ENCODE measurements around the gene EIF4EBP3. TPM values are rescaled to one million over a fixed set of nuclear protein-coding genes. Genes with fewer than 3 reads are reported as not detected.

Gene EIF4EBP3
- total RNA-seq, 1 experiment from 2014 or later = 18.8 TPM

DNA sequence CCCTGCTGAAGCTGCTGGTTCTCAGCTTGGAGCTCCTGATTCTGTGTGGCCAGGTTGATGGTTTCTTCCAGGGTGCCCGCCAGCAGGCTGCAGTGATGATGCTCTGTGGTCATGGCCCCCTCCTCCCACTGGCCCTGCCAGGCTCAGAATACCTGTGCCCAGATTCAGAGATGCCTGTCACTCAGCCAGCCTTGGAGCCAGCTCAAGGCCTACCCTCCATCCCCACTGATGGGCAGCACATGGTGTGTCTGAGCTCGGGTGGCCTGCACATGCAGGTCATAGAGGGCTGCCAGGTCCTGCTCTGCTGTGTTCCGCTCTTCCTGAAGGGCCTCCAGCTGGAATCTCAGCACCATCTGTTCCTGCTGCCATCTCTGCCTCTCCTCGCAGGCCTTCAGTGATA, 22.6 kb downstream of the EIF4EBP3 start:
- peak overlapping the region; percentile 33 for H3K27ac Mint-ChIP-seq (ENCODE audit: unreplicated experiment)
- intact Hi-C loops (cut with micrococcal nuclease; ENCODE audit: unreplicated experiment) = loop anchor here (10.0 kb wide), 1 partner anchor 155 kb away; no protein-coding TSS in a partner anchor
- H3K4me3 Mint-ChIP-seq (ENCODE audit: low read depth, unreplicated experiment) = no peak overlapping the region
- no peaks in the 10 kb centered on the region for H3K27me3 Mint-ChIP-seq (ENCODE audit: unreplicated experiment)
- CTCF ChIA-PET = no interaction called here
- H3K9me3 Mint-ChIP-seq (ENCODE audit: low read depth, unreplicated experiment) = no peaks in the 10 kb centered on the region
- peaks cover 16% of the 10 kb centered on the region for H3K36me3 Mint-ChIP-seq (ENCODE audit: insufficient read depth, unreplicated experiment)
- H3K4me1 Mint-ChIP-seq (ENCODE audit: low read depth, unreplicated experiment) = peaks cover 27% of the 10 kb centered on the region
- TF ChIP-seq, protein P1, sequence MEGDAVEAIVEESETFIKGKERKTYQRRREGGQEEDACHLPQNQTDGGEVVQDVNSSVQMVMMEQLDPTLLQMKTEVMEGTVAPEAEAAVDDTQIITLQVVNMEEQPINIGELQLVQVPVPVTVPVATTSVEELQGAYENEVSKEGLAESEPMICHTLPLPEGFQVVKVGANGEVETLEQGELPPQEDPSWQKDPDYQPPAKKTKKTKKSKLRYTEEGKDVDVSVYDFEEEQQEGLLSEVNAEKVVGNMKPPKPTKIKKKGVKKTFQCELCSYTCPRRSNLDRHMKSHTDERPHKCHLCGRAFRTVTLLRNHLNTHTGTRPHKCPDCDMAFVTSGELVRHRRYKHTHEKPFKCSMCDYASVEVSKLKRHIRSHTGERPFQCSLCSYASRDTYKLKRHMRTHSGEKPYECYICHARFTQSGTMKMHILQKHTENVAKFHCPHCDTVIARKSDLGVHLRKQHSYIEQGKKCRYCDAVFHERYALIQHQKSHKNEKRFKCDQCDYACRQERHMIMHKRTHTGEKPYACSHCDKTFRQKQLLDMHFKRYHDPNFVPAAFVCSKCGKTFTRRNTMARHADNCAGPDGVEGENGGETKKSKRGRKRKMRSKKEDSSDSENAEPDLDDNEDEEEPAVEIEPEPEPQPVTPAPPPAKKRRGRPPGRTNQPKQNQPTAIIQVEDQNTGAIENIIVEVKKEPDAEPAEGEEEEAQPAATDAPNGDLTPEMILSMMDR (IDR thresholded peaks at IDR 0.05; ENCODE audit: unreplicated experiment) = no peak
- DNase-seq = no peak
- no TSS peak for BruUV-seq (replicated peaks)

DNA sequence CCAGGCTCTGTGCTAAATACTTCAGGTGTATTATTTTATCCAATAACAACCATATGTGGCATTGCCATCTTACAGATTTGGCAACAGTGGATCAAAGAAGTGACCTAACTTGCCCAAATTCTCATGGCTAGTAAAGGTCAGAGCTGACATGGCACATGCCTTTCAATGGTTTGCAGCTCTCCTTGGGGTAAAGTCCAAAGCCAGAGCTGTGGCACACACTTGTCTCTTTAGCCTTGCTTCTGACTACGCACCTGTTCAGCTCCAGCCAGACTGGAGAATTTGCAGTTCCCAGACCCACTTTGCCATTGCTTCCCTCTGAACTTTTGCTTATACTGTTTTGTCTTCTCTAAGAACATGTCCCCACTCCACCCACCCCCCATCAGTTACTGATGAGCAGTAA, 23.0 kb downstream of the EIF4EBP3 start:
- TF ChIP-seq, protein P1 (IDR thresholded peaks at IDR 0.05; ENCODE audit: unreplicated experiment) = no peak
- no TSS peak for BruUV-seq (replicated peaks)
- peak overlapping the region; percentile 33 for H3K27ac Mint-ChIP-seq (ENCODE audit: unreplicated experiment)
- peaks cover 12% of the 10 kb centered on the region for H3K36me3 Mint-ChIP-seq (ENCODE audit: insufficient read depth, unreplicated experiment)
- H3K9me3 Mint-ChIP-seq (ENCODE audit: low read depth, unreplicated experiment) = no peaks in the 10 kb centered on the region
- DNase-seq = no peak
- CTCF ChIA-PET = no interaction called here
- intact Hi-C loops (cut with micrococcal nuclease; ENCODE audit: unreplicated experiment) = loop anchor here (10.0 kb wide), 1 partner anchor 154 kb away; no protein-coding TSS in a partner anchor
- no peak overlapping the region for H3K4me3 Mint-ChIP-seq (ENCODE audit: low read depth, unreplicated experiment)
- peaks cover 26% of the 10 kb centered on the region for H3K4me1 Mint-ChIP-seq (ENCODE audit: low read depth, unreplicated experiment)
- H3K27me3 Mint-ChIP-seq (ENCODE audit: unreplicated experiment) = no peaks in the 10 kb centered on the region

DNA sequence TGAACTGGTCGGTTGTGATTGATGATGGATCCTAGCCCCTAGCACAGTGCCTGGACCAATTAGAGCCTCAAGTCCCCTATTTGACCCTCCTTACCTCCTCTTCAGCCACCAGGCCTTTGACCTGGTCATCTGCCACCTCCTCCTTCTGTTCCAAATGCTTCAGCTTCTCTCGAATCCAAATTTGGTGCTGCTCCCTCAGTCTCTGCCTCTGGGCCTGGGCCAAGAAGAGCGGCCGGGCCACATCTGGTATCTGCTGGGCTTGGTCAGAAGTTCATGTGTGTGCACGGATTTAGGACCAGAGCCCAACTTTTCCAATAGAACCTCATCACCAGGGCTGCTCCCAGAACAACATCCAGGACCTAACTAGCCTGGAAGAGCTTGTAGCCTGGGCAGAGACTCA, 23.6 kb downstream of the EIF4EBP3 start:
- CTCF ChIA-PET = no interaction called here
- intact Hi-C loops (cut with micrococcal nuclease; ENCODE audit: unreplicated experiment) = loop anchor here (10.0 kb wide), 1 partner anchor 154 kb away; no protein-coding TSS in a partner anchor

DNA sequence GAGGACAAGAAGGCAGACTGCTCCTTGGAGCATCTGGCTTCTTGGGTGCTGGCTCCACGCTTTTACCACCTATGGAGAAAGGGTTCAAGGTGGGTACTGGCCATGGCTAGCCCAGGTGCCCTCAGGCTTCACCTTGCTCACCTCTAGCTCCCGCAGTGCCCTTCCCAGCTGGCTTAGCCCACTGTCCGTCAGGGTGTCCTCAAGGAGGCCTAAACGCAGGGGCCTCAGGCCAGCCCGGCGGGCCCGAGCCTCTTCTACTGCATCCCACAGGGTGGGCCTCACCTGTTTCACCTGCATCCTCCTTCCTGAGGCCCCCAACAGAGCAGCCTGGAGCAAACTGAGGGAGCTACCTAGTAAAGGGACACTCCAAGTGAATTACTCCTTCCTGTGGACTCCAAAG, 26.2 kb downstream of the EIF4EBP3 start:
- BruUV-seq (replicated peaks) = no TSS peak
- no peak overlapping the region for H3K27ac Mint-ChIP-seq (ENCODE audit: unreplicated experiment)
- H3K36me3 Mint-ChIP-seq (ENCODE audit: insufficient read depth, unreplicated experiment) = no peaks in the 10 kb centered on the region
- H3K9me3 Mint-ChIP-seq (ENCODE audit: low read depth, unreplicated experiment) = no peaks in the 10 kb centered on the region
- intact Hi-C loops (cut with micrococcal nuclease; ENCODE audit: unreplicated experiment) = loop anchor here (10.0 kb wide), 1 partner anchor 151 kb away; no protein-coding TSS in a partner anchor
- TF ChIP-seq, protein P1 (IDR thresholded peaks at IDR 0.05; ENCODE audit: unreplicated experiment) = no peak
- peaks cover 18% of the 10 kb centered on the region for H3K4me1 Mint-ChIP-seq (ENCODE audit: low read depth, unreplicated experiment)
- no peak for DNase-seq
- H3K4me3 Mint-ChIP-seq (ENCODE audit: low read depth, unreplicated experiment) = no peak overlapping the region
- CTCF ChIA-PET = no interaction called here
- H3K27me3 Mint-ChIP-seq (ENCODE audit: unreplicated experiment) = no peaks in the 10 kb centered on the region

More for the DNA sequence above, 23.6 kb downstream of the EIF4EBP3 start:
- Mint-ChIP-seq H3K4me3 (ENCODE audit: low read depth, unreplicated experiment) (no peak overlapping the region), H3K27me3 (ENCODE audit: unreplicated experiment) (no peaks in the 10 kb centered on the region), H3K4me1 (ENCODE audit: low read depth, unreplicated experiment) (peaks cover 20% of the 10 kb centered on the region), H3K27ac (ENCODE audit: unreplicated experiment) (no peak overlapping the region), H3K36me3 (ENCODE audit: insufficient read depth, unreplicated experiment) (peaks cover 12% of the 10 kb centered on the region), H3K9me3 (ENCODE audit: low read depth, unreplicated experiment) (no peaks in the 10 kb centered on the region)
- TF ChIP-seq, protein P1 (IDR thresholded peaks at IDR 0.05; ENCODE audit: unreplicated experiment) = no peak
- BruUV-seq (replicated peaks) = no TSS peak
- DNase-seq = no peak

Measured in Calu3 (cell line).